B cell (primary cell): ENCODE measurements around the gene NTHL1.

Source experiments
- CTCF ChIP-seq: fragments of 200-600 bp; IDR thresholded peaks from one replicate; pipeline ENCODE4 v1.8.0; 2022; ENCODE audit warnings: antibody characterized with exemption, mild to moderate bottlenecking
- EZH2 ChIP-seq: IDR thresholded peaks from 2 replicates; pipeline ENCODE4 v1.6.1; 2012; ENCODE audit warnings: borderline replicate concordance, low read depth, mild to moderate bottlenecking, moderate library complexity, low read length; ENCODE audit not compliant: insufficient read depth, poor library complexity, severe bottlenecking

- TF ChIP-seq CTCF: no peak
- TF ChIP-seq EZH2: no peak
Observed at GRCh38 chr16:2004795-2005517, 42.7 kb downstream of the NTHL1 start.
